Pancreas (tissue), 10 donors: ENCODE measurements around the gene RAG1. TPM values are rescaled to one million over a fixed set of nuclear protein-coding genes. Genes with fewer than 3 reads are reported as not detected.

ENCODE experiments used
- ATAC-seq, 4 donors: fragments of 200-7000 bp; cut with Tn5 transposase; one replicate each; pipeline versions ENCODE4 v1.8.0 to v1.9.1; 2020; ENCODE audit warnings: mild to moderate bottlenecking in 4 of 4, moderate library complexity in 4 of 4
- DNase-seq, 6 donors: peaks; one replicate each; pipeline ENCODE4 v3.0.0-alpha.2; 2020
- FAIRE-seq: peaks from 2 replicates; lab custom pipeline; 2012; peaks lifted over from hg19 to GRCh38; lab: Jason Lieb, UNC
- H3K27ac ChIP-seq, 4 donors: fragments of 200-600 bp; sonication (generic); 1 replicate in 3 of 4; 2 replicates in 1 of 4; pipeline versions ENCODE4 v1.5.0 to v1.8.0; 2020
- H3K27me3 ChIP-seq, 4 donors: fragments of 200-600 bp; one replicate each; pipeline ENCODE4 v1.8.0; 2021
- H3K36me3 ChIP-seq, 3 donors: fragments of 200-600 bp; sonication (generic) in 1 of 3; one replicate each; pipeline versions ENCODE4 v1.5.0 to v1.8.0; 2020 to 2021
- H3K4me1 ChIP-seq, 3 donors: fragments of 200-600 bp; one replicate each; pipeline ENCODE4 v1.8.0; 2021
- H3K4me3 ChIP-seq, 4 donors: fragments of 200-600 bp; sonication (generic) in 2 of 4; one replicate each; pipeline versions ENCODE4 v1.5.0 to v1.8.0; 2020 to 2021
- H3K9me3 ChIP-seq, 4 donors: fragments of 200-600 bp; one replicate each; pipeline ENCODE4 v1.8.0; 2021
- CTCF ChIP-seq, 4 donors: fragments of 200-600 bp; sonication (generic) in 3 of 4; IDR thresholded peaks; one replicate each; pipeline versions ENCODE4 v1.5.0 to v1.8.0; 2021; ENCODE audit warnings: antibody characterized with exemption in 4 of 4
- WGBS, 2 donors: extraction: QIAGEN DNeasy Blood & Tissue Kit; methylation state at CpG; one replicate each; pipeline ENCODE4 v1.1.7; 2013; 5-methylcytosine and 5-hydroxymethylcytosine counted together
- intact Hi-C, 3 donors: fragments of 100-400 bp; cut with DNase I; formaldehyde crosslinking; loops; one replicate each; pipeline versions ENCODE4 v1.11.1 to v1.14.2; 2022
- polyA plus RNA-seq, 2 donors: library from polyadenylated mRNA; stranded (reverse); fragments of 200-250 nt; gene quantifications; one replicate each; pipeline ENCODE4 v1.2.3, GENCODE V29; 2013
- total RNA-seq, 6 donors: library from RNA; stranded (reverse); fragmentation: NEBNext Ultra II Directional in 4 of 6; extraction: Animal tissue kit (Norgen Biotek cat#: 25700) in 4 of 6; gene quantifications; one replicate each; pipeline versions ENCODE4 v1.2.1 to v1.2.4, GENCODE V29; 2021 to 2023
- donor health status: healthy with polysubstance abuse.
- donor health status: DM: no; HTN: no; CAD: no; lungs with moderate emphysema.
- donor health status: DM: no; HTN: no; CAD: no.
- donor health status: control.
- donor health status: control.
- donor health status: Bipolar disorder and iron deficiency.
- donor health status: DM: yes; HTN: yes; CAD: no.
- donor health status: DM: no; HTN: no; CAD: no.
- donor health status: DM: no; HTN: no; CAD: no.
- donor health status: DM: yes; HTN: yes; CAD: no.

Gene RAG1
- total and polyA plus RNA-seq, 8 donors = 0.13 to 0.81 (median 0.51) TPM

- intact Hi-C loops = loop anchor here in 1 of 3 donors (10.0 kb wide), 1 partner anchor 77 kb away; no protein-coding TSS in a partner anchor
- Histone ChIP-seq H3K27me3 (peaks cover 0 to 11% (median 3%) of the 10 kb centered on the region in 4 donors), H3K27ac (no peak overlapping the region), H3K9me3 (no peaks in the 10 kb centered on the region), H3K4me3 (no peak overlapping the region), H3K4me1 (no peaks in the 10 kb centered on the region), H3K36me3 (no peaks in the 10 kb centered on the region)
- FAIRE-seq (no peak), DNase-seq (no peak), ATAC-seq (no peak)
- TF ChIP-seq CTCF (IDR thresholded peaks at IDR 0.05) = no peak
- WGBS, 2 donors = 13 to 23% methylated on average over 1 of the region's 1 CpG
Measured at GRCh38 chr11:36588099-36588498, 20.3 kb downstream of the RAG1 start.

GRCh38 chr11:36590513-36590912, 22.7 kb downstream of the RAG1 start:
- no peak for ATAC-seq
- no peaks in the 10 kb centered on the region for H3K36me3 ChIP-seq
- 30 to 43% methylated on average over 4 of the region's 4 CpGs for WGBS, 2 donors
- FAIRE-seq = no peak
- H3K27me3 ChIP-seq = peaks cover 0 to 11% (median 3%) of the 10 kb centered on the region in 4 donors
- DNase-seq = no peak
- no peak for TF ChIP-seq CTCF (IDR thresholded peaks at IDR 0.05)
- H3K4me1 ChIP-seq = peaks cover 0 to 7% (median 6%) of the 10 kb centered on the region in 3 donors
- H3K9me3 ChIP-seq = no peaks in the 10 kb centered on the region
- no peak overlapping the region for H3K27ac ChIP-seq
- H3K4me3 ChIP-seq = no peak overlapping the region
- intact Hi-C loops = no loop called here

DNA sequence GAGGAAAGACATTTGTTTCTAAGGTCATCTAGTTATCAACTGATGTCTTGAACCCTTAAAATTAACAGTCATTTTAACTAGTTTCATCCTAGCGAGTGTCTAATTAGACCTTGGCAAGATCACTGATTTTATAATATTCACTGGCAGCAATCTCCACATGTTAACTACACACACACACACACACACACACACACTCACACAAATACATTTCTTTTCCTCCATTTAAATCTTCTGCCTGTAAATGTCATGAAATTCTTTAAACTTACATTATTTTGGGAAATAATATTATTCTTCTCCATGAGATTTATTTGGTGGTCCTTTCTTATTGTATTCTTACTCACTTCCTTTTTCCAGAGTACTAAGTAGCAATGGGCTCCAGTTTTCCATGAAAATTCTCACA, 23.6 kb downstream of the RAG1 start:
- ATAC-seq = no peak
- no peaks in the 10 kb centered on the region for H3K36me3 ChIP-seq

GRCh38 chr11:36594316-36594989, 26.6 kb downstream of the RAG1 start, which contains the start of gene IFTAP:
Gene IFTAP (plus strand): TSS chr11:36594502. CDS start chr11:36610104, 15,602 bp downstream.
- DNase-seq = peak; percentile 42 to 69 (median 60)
- Histone ChIP-seq H3K4me1 (peaks cover 0 to 9% (median 7%) of the 10 kb centered on the region in 3 donors), H3K36me3 (no peaks in the 10 kb centered on the region), H3K27me3 (peaks cover 0 to 11% (median 3%) of the 10 kb centered on the region in 4 donors), H3K4me3 (peak within 1 kb of the TSS; percentile 49 to 76 (median 55)), H3K27ac (peak within 1 kb of the TSS; percentile 11 to 46 (median 30)), H3K9me3 (no peaks in the 10 kb centered on the region)
- WGBS, 2 donors = 0% methylated on average over 29 of the region's 29 CpGs
- peak; percentile 84 for FAIRE-seq
- no peak for TF ChIP-seq CTCF (IDR thresholded peaks at IDR 0.05)
- intact Hi-C loops = no loop called here
- peak; percentile 100 for ATAC-seq

More for the DNA sequence above, 23.6 kb downstream of the RAG1 start:
- intact Hi-C loops = no loop called here
- Histone ChIP-seq H3K4me1 (peaks cover 0 to 9% (median 7%) of the 10 kb centered on the region in 3 donors), H3K9me3 (no peaks in the 10 kb centered on the region), H3K27me3 (peaks cover 0 to 11% (median 3%) of the 10 kb centered on the region in 4 donors), H3K27ac (no peak overlapping the region), H3K4me3 (no peak overlapping the region)
- DNase-seq (no peak), FAIRE-seq (no peak)
- TF ChIP-seq CTCF (IDR thresholded peaks at IDR 0.05) = no peak
- WGBS, 2 donors = 25 to 42% methylated on average over 1 of the region's 1 CpG

DNA sequence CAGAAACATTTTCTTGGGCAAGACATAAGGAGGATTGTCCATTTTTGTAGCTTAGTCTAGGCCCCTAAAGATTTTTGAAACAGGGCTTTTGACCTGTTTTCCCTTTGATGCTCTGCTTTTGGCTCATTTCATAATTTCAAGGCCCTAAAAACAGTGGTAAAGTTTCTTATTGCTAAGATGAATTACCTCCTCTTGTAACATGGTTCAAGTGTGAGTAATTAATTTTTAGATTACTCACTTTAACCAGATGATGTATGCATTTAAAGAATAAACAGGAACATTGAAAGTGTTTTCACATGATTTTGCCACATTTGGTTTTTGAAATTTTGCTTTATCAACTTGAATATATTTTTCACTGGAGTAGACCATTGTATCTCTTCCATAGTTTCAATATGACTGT, 29.1 kb downstream of the RAG1 start:
- Histone ChIP-seq H3K9me3 (no peaks in the 10 kb centered on the region), H3K4me1 (peaks cover 0 to 9% (median 7%) of the 10 kb centered on the region in 3 donors), H3K36me3 (no peaks in the 10 kb centered on the region), H3K27me3 (peaks cover 0 to 10% (median 0%) of the 10 kb centered on the region in 4 donors), H3K4me3 (no peak overlapping the region), H3K27ac (no peak overlapping the region)
- DNase-seq = no peak
- no peak for ATAC-seq
- intact Hi-C loops = no loop called here
- FAIRE-seq = no peak
- no peak for TF ChIP-seq CTCF (IDR thresholded peaks at IDR 0.05)
